Adrenal gland (tissue), 5 donors: Measurements from ENCODE around the gene ASB2.

Source experiments
- CTCF ChIP-seq, 6 experiments: fragments of 450-650 bp in 4 of 6; fragments of 200-600 bp in 2 of 6; sonication (generic) in 1 of 6; IDR thresholded peaks; 1 replicate in 5 of 6; 2 replicates in 1 of 6; pipeline versions ENCODE4 v1.5.1 to v1.8.0; 2016 to 2021; ENCODE audit warnings: antibody characterized with exemption in 6 of 6, mild to moderate bottlenecking in 2 of 6, moderate library complexity in 1 of 6
- POLR2A ChIP-seq, 2 donors: fragments of 450-650 bp; IDR thresholded peaks; one replicate each; pipeline ENCODE4 v1.6.1; 2017; ENCODE audit warnings: antibody characterized with exemption in 2 of 2, mild to moderate bottlenecking in 2 of 2, moderate library complexity in 1 of 2
- donor health status: DM: no; HTN: no; CAD: no.

- no peak for TF ChIP-seq CTCF (IDR thresholded peaks at IDR 0.05)
- TF ChIP-seq POLR2A (IDR thresholded peaks at IDR 0.05): no peak
Observed at GRCh38 chr14:93982230-93983007, 6.0 kb upstream of the ASB2 start.
